ENCODE results near the gene TMTC2. TPM values are rescaled to one million over a fixed set of nuclear protein-coding genes. Genes with fewer than 3 reads are reported as not detected.

The TMTC2 gene
- total RNA-seq, 5 donors from 2014 or later (not counting 1 experiment from before 2014, with no cell fraction given) = 3.6 to 5.4 (median 4.4) TPM

DNA sequence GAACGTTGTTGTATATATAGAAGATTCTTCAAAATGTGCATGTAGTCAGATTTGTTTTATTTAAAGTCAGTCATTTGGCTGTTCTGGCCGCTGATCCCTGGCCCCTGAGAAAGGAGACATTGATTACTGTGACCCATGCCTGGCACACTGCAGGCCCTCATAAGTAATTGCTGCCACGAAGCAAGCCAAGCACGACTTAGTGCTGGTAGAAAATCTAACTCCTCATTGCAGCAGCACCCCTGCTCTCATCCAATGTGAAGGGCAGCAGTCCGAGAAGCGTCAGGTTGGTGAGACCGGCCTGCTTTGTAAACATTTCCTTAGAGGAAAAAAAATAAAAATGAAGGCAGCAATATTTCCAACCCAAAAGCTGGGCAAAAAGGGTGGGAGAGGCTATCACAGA lies 22.8 kb upstream of the TMTC2 start:
- H3K36me3 ChIP-seq (ENCODE audit: control insufficient read depth in 2 of 2, extremely low read depth in 1 of 2, insufficient read depth in 1 of 2, low read length in 1 of 2) = no peaks in the 10 kb centered on the region
- Mint-ChIP-seq H3K27me3 (peaks cover 11 to 23% of the 10 kb centered on the region in 2 donors), H3K36me3 (no peaks in the 10 kb centered on the region), H3K4me1 (no peaks in the 10 kb centered on the region), H3K27ac (no peak overlapping the region), H3K9me3 (peaks cover 0 to 7% (median 0%) of the 10 kb centered on the region in 3 donors), H3K4me3 (no peak overlapping the region)
- ChIA-PET CTCF (no interaction called here), POLR2A (no interaction called here)
- no peak for DNase-seq
- no peaks in the 10 kb centered on the region for H3K4me1 ChIP-seq (ENCODE audit: control insufficient read depth in 1 of 2, extremely low read depth in 1 of 2, insufficient read depth in 2 of 2, low read length in 2 of 2)
- no peak overlapping the region for H3K4me3 ChIP-seq (ENCODE audit: control insufficient read depth in 1 of 2, extremely low read depth in 1 of 2, low read length in 1 of 2)
- ATAC-seq (replicated peaks in 1 of 4) = no peak
- H3K27me3 ChIP-seq (replicated peaks in 1 of 2; ENCODE audit: control insufficient read depth in 2 of 2, extremely low read depth in 1 of 2, insufficient read depth in 2 of 2, low read length in 1 of 2) = peaks cover 0 to 2% of the 10 kb centered on the region in 2 experiments
- H3K9me3 ChIP-seq = no peaks in the 10 kb centered on the region
- WGBS (ENCODE audit: insufficient coverage) = 39% methylated on average over 2 of the region's 7 CpGs
- H3K27ac ChIP-seq (ENCODE audit: low read length) = no peak overlapping the region

DNA sequence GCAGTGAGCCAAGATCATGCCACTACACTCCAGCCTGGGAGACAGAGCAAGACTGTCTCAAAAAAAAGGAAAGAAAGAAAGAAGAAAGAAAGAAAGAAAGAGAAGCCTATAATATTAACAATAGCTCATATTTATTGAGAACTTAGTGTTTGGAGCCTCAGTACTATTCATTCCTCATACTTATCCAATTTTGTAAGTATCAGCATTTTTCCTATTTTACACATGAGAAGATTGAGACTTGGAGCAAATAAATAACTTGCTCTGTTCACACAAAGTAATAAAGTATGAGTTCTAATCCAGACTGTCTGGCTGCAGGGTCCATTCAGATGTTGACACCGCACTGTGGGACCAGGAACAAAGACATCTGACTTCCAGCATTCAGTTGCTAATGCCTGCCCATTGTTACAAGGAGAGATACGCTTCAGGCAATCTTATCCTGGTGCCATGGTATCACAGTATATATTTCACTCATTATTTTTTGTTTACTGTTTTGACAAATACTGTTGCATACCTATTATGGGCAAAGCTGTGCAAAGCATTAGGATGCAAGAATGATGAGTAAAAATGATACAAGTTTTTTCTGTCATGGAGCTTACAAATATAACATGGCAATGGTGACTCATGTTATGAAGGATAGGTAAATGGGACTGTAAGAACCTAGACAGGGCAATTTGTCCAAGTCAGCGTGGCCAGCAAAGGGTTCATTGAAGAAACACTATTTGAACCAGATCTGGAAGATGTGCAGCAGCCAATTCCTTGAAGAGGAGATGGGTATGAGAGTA lies 21.4 kb upstream of the TMTC2 start:
- DNase-seq = no peak
- ChIA-PET POLR2A (no interaction called here), CTCF (interaction anchor here in 1 of 2 donors (0.6 kb wide), 1 partner anchor 98 kb away, joined by 3 read pairs; no protein-coding TSS in a partner anchor)
- Histone ChIP-seq H3K36me3 (ENCODE audit: control insufficient read depth in 2 of 2, extremely low read depth in 1 of 2, insufficient read depth in 1 of 2, low read length in 1 of 2) (no peaks in the 10 kb centered on the region), H3K9me3 (no peaks in the 10 kb centered on the region), H3K27ac (ENCODE audit: low read length) (no peak overlapping the region), H3K27me3 (replicated peaks in 1 of 2; ENCODE audit: control insufficient read depth in 2 of 2, extremely low read depth in 1 of 2, insufficient read depth in 2 of 2, low read length in 1 of 2) (peaks cover 0 to 2% of the 10 kb centered on the region in 2 experiments), H3K4me3 (ENCODE audit: control insufficient read depth in 1 of 2, extremely low read depth in 1 of 2, low read length in 1 of 2) (no peak overlapping the region), H3K4me1 (ENCODE audit: control insufficient read depth in 1 of 2, extremely low read depth in 1 of 2, insufficient read depth in 2 of 2, low read length in 2 of 2) (no peaks in the 10 kb centered on the region)
- no peak overlapping the region for H3K4me3 Mint-ChIP-seq
- H3K36me3 Mint-ChIP-seq = no peaks in the 10 kb centered on the region
- H3K9me3 Mint-ChIP-seq = peaks cover 0 to under 1% (median 0%) of the 10 kb centered on the region in 3 donors
- no peak overlapping the region for H3K27ac Mint-ChIP-seq
- 67% methylated on average over 3 of the region's 3 CpGs for WGBS (ENCODE audit: insufficient coverage)
- H3K4me1 Mint-ChIP-seq = no peaks in the 10 kb centered on the region
- peaks cover 14 to 20% of the 10 kb centered on the region in 2 donors for H3K27me3 Mint-ChIP-seq
- no peak for ATAC-seq (replicated peaks in 1 of 4)

DNA sequence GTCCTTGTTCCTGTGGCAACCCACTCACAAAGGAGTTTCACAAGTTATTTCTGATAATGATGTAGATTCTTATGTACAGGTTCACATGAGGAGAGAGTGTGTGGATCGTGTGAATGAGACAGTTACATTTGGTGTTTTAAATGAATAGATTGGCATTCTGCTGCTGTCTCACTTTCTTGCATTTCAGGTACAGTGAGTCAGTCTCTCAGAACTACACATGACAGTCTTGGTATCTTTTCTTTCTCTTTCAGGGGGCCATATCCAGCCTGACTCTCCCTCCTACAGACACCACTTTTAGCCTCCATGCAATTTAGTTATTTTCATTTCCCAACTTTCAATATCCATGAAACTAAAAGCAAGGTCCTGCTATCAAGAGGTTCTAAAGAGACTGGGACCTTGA lies 19.9 kb upstream of the TMTC2 start:
- H3K36me3 Mint-ChIP-seq = no peaks in the 10 kb centered on the region
- H3K36me3 ChIP-seq (ENCODE audit: control insufficient read depth in 2 of 2, extremely low read depth in 1 of 2, insufficient read depth in 1 of 2, low read length in 1 of 2) = no peaks in the 10 kb centered on the region
- DNase-seq = no peak

DNA sequence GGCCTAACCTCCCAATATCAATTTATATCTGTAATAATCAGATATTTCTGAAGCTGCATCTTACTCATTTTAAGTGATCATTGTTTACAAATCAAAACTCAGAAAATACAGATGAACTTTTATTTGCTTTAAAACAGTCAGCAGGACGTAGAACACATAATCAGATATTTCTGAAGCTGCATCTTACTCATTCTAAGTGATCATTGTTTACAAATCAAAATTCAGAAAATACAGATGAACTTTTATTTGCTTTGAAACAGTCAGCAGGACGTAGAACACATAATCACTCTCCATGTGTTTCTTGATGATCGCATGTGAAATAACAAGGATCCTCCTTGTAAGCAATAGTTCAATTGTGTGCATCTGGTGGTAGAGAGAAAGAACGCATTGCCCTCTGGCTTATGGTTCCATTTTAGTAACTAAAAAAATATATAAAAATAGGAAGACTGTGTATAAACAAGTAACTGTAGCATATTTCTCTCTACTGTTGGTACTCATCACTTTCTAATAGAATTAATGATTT lies 15.0 kb upstream of the TMTC2 start:
- Mint-ChIP-seq H3K27me3 (peaks cover 19 to 22% of the 10 kb centered on the region in 2 donors), H3K27ac (no peak overlapping the region), H3K4me3 (no peak overlapping the region), H3K36me3 (no peaks in the 10 kb centered on the region), H3K4me1 (no peaks in the 10 kb centered on the region), H3K9me3 (no peaks in the 10 kb centered on the region)
- ChIA-PET POLR2A (no interaction called here), CTCF (no interaction called here)
- ATAC-seq (replicated peaks in 1 of 4) (no peak), DNase-seq (no peak)
- 67% methylated on average over 1 of the region's 4 CpGs for WGBS (ENCODE audit: insufficient coverage)
- Histone ChIP-seq H3K9me3 (no peaks in the 10 kb centered on the region), H3K27me3 (replicated peaks in 1 of 2; ENCODE audit: control insufficient read depth in 2 of 2, extremely low read depth in 1 of 2, insufficient read depth in 2 of 2, low read length in 1 of 2) (no peaks in the 10 kb centered on the region), H3K36me3 (ENCODE audit: control insufficient read depth in 2 of 2, extremely low read depth in 1 of 2, insufficient read depth in 1 of 2, low read length in 1 of 2) (no peaks in the 10 kb centered on the region), H3K4me3 (ENCODE audit: control insufficient read depth in 1 of 2, extremely low read depth in 1 of 2, low read length in 1 of 2) (no peak overlapping the region), H3K4me1 (ENCODE audit: control insufficient read depth in 1 of 2, extremely low read depth in 1 of 2, insufficient read depth in 2 of 2, low read length in 2 of 2) (no peaks in the 10 kb centered on the region), H3K27ac (ENCODE audit: low read length) (no peak overlapping the region)

More for the DNA sequence above, 19.9 kb upstream of the TMTC2 start:
- no peak overlapping the region for H3K4me3 Mint-ChIP-seq
- H3K4me3 ChIP-seq (ENCODE audit: control insufficient read depth in 1 of 2, extremely low read depth in 1 of 2, low read length in 1 of 2) = no peak overlapping the region
- H3K27ac ChIP-seq (ENCODE audit: low read length) = no peak overlapping the region
- no peaks in the 10 kb centered on the region for H3K9me3 ChIP-seq
- no peak for ATAC-seq (replicated peaks in 1 of 4)
- H3K27me3 Mint-ChIP-seq = peaks cover 14 to 20% of the 10 kb centered on the region in 2 donors
- no peaks in the 10 kb centered on the region for H3K4me1 ChIP-seq (ENCODE audit: control insufficient read depth in 1 of 2, extremely low read depth in 1 of 2, insufficient read depth in 2 of 2, low read length in 2 of 2)
- peaks cover 0 to 2% of the 10 kb centered on the region in 2 experiments for H3K27me3 ChIP-seq (replicated peaks in 1 of 2; ENCODE audit: control insufficient read depth in 2 of 2, extremely low read depth in 1 of 2, insufficient read depth in 2 of 2, low read length in 1 of 2)
- no peak overlapping the region for H3K27ac Mint-ChIP-seq
- H3K9me3 Mint-ChIP-seq = no peaks in the 10 kb centered on the region
- WGBS (ENCODE audit: insufficient coverage) = no CpG with 5 or more reads among the region's 1 CpG
- ChIA-PET CTCF (no interaction called here), POLR2A (no interaction called here)
- no peaks in the 10 kb centered on the region for H3K4me1 Mint-ChIP-seq

DNA sequence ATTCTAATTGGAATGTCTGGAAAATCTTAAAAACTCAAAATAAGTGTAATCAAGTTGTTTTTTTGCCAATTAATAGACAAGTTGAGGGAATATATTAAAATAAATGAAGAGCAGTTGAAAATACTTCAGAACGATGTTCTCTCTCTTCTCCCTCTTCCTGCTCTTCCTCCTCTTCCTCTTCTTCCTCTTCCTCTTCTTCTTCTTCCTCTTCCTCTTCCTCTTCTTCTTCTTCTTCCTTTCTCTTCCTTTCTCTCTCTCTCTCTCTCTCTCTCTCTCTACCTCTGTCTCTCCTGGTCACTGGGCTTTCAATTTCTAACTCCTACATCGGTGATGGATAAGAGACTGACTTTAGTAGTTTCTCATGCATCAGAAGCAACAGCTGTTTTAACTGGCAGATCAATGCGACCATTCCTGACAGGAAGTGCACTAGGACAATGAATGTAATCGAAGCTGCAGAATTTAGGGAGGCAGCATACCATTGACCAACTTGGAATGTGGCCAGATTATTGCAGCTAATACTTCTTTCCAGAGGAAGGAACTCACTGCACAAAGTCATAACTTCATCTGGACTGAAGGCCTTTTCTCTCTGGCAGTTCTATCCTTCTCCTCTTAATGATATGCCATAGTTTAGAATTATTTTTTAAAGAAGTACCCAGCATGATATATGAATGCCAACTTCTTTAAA lies 13.8 kb upstream of the TMTC2 start:
- Mint-ChIP-seq H3K4me3 (no peak overlapping the region), H3K4me1 (no peaks in the 10 kb centered on the region), H3K27me3 (peaks cover 16 to 19% of the 10 kb centered on the region in 2 donors), H3K27ac (no peak overlapping the region), H3K36me3 (no peaks in the 10 kb centered on the region), H3K9me3 (no peaks in the 10 kb centered on the region)
- H3K36me3 ChIP-seq (ENCODE audit: control insufficient read depth in 2 of 2, extremely low read depth in 1 of 2, insufficient read depth in 1 of 2, low read length in 1 of 2) = no peaks in the 10 kb centered on the region
- 74% methylated on average over 3 of the region's 4 CpGs for WGBS (ENCODE audit: insufficient coverage)
- ATAC-seq (replicated peaks in 1 of 4) (no peak), DNase-seq (no peak)
- H3K4me3 ChIP-seq (ENCODE audit: control insufficient read depth in 1 of 2, extremely low read depth in 1 of 2, low read length in 1 of 2) = no peak overlapping the region
- POLR2A ChIA-PET = no interaction called here
- no peaks in the 10 kb centered on the region for H3K9me3 ChIP-seq
- H3K4me1 ChIP-seq (ENCODE audit: control insufficient read depth in 1 of 2, extremely low read depth in 1 of 2, insufficient read depth in 2 of 2, low read length in 2 of 2) = no peaks in the 10 kb centered on the region
- CTCF ChIA-PET = interaction anchor here in 1 of 2 donors (2.1 kb wide), 1 partner anchor 13 kb away, joined by 7 read pairs; the partner anchor contains the start of gene TMTC2
- no peaks in the 10 kb centered on the region for H3K27me3 ChIP-seq (replicated peaks in 1 of 2; ENCODE audit: control insufficient read depth in 2 of 2, extremely low read depth in 1 of 2, insufficient read depth in 2 of 2, low read length in 1 of 2)
- H3K27ac ChIP-seq (ENCODE audit: low read length) = no peak overlapping the region

DNA sequence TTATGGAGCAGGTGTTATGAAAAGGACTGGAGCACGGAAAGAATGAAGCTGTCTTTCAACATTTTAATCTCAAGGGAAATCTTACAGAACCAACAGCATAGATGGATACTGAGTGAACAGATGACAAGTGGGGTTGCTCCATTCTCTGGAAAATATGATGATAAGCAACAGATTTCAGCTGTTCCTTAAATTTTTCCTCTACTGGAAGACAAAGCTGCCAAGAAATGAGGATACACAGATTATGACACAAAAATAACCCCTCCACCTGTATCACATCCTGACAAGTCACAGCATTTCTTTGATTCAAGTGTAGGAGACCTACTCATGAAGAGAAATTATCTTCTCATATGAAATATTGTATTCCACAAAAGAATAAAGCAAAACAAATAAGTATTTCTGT lies 13.0 kb upstream of the TMTC2 start:
- ChIA-PET CTCF (interaction anchor here in 1 of 2 donors (0.6 to 2.1 kb wide), 2 partner anchors 12 to 131 kb away, joined by 5 to 7 read pairs; partner anchors contain the start of gene TMTC2), POLR2A (no interaction called here)
- no peaks in the 10 kb centered on the region for H3K36me3 ChIP-seq (ENCODE audit: control insufficient read depth in 2 of 2, extremely low read depth in 1 of 2, insufficient read depth in 1 of 2, low read length in 1 of 2)
- no peak overlapping the region for H3K27ac ChIP-seq (ENCODE audit: low read length)
- no peaks in the 10 kb centered on the region for H3K27me3 ChIP-seq (replicated peaks in 1 of 2; ENCODE audit: control insufficient read depth in 2 of 2, extremely low read depth in 1 of 2, insufficient read depth in 2 of 2, low read length in 1 of 2)
- H3K4me3 ChIP-seq (ENCODE audit: control insufficient read depth in 1 of 2, extremely low read depth in 1 of 2, low read length in 1 of 2) = no peak overlapping the region
- H3K4me1 Mint-ChIP-seq = no peaks in the 10 kb centered on the region
- no peaks in the 10 kb centered on the region for H3K4me1 ChIP-seq (ENCODE audit: control insufficient read depth in 1 of 2, extremely low read depth in 1 of 2, insufficient read depth in 2 of 2, low read length in 2 of 2)
- ATAC-seq (replicated peaks in 1 of 4) = no peak
- no peaks in the 10 kb centered on the region for H3K36me3 Mint-ChIP-seq
- H3K4me3 Mint-ChIP-seq = no peak overlapping the region
- H3K9me3 ChIP-seq = no peaks in the 10 kb centered on the region
- no CpG with 5 or more reads among the region's 1 CpG for WGBS (ENCODE audit: insufficient coverage)
- H3K27me3 Mint-ChIP-seq = peaks cover 16 to 18% of the 10 kb centered on the region in 2 donors
- no peak overlapping the region for H3K27ac Mint-ChIP-seq
- H3K9me3 Mint-ChIP-seq = no peaks in the 10 kb centered on the region
- no peak for DNase-seq
